Endothelial cell of umbilical vein (primary cell): Measurements from ENCODE around the gene ABCC4. TPM values are rescaled to one million over a fixed set of nuclear protein-coding genes. Genes with fewer than 3 reads are reported as not detected.

Source experiments
- BruUV-seq: library from RNA; stranded (reverse); fragments of 400-500 nt; replicated peaks from 2 replicates; lab custom pipeline; 2021; lab: Mats Ljungman, UMichigan
- CTCF ChIA-PET: fragments of 300-600, 350-600 bp; sonication (Branson Sonifier 250); formaldehyde crosslinking; loops from one replicate; lab custom pipeline; 2021; ENCODE audit warnings: antibody characterized with exemption, inconsistent platforms; lab: Charles Lee
- POLR2A ChIA-PET: fragments of 300-600, 350-600 bp; sonication (Branson Sonifier 250); formaldehyde crosslinking; loops from one replicate; lab custom pipeline; 2021; ENCODE audit warnings: antibody characterized with exemption, inconsistent platforms; lab: Charles Lee
- DNase-seq: peaks from one replicate; pipeline ENCODE4 v3.0.0-alpha.2; 2011; ENCODE audit warnings: low read depth, low spot score
- FAIRE-seq: peaks from 2 replicates; lab custom pipeline; 2011; peaks lifted over from hg19 to GRCh38; lab: Jason Lieb, UNC
- H2AFZ ChIP-seq: 2 replicates; pipeline ENCODE4 v1.6.0; 2012; ENCODE audit warnings: low read depth, low read length, control low read depth, inconsistent platforms
- H3K27ac ChIP-seq: 2 replicates; pipeline ENCODE4 v1.5.1; 2011; ENCODE audit warnings: low read depth, mild to moderate bottlenecking, control low read depth, low read length, moderate library complexity; ENCODE audit not compliant: insufficient read depth
- H3K27me3 ChIP-seq, 2 experiments: 2 replicates each; pipeline versions ENCODE4 v1.6.0 to v1.6.1; 2011; ENCODE audit warnings: low read length in 2 of 2, mixed read lengths in 1 of 2; ENCODE audit not compliant: control insufficient read depth in 2 of 2, insufficient read depth in 2 of 2
- H3K36me3 ChIP-seq, 2 experiments: 2 replicates in 1 of 2; 3 replicates in 1 of 2; pipeline ENCODE4 v1.5.1; 2011; ENCODE audit warnings: low read length in 2 of 2, mild to moderate bottlenecking in 1 of 2, moderate library complexity in 1 of 2; ENCODE audit not compliant: control insufficient read depth in 2 of 2, insufficient read depth in 2 of 2; ENCODE audit errors: extremely low read depth in 1 of 2
- H3K4me1 ChIP-seq: 3 replicates; pipeline ENCODE4 v1.5.1; 2011; ENCODE audit warnings: mild to moderate bottlenecking, low read length; ENCODE audit not compliant: control insufficient read depth, insufficient read depth; ENCODE audit errors: extremely low read depth
- H3K4me2 ChIP-seq: 2 replicates; pipeline ENCODE4 v1.6.1; 2011; ENCODE audit warnings: low read length, control low read depth, mixed read lengths; ENCODE audit not compliant: insufficient read depth
- H3K4me3 ChIP-seq, 3 experiments: fragments of 200-600 bp in 1 of 3; sonication (generic), shearing (Covaris generic) in 1 of 3; replicated peaks in 1 of 3; 2 replicates each; pipeline ENCODE4 v1.5.1; 2011 to 2016; ENCODE audit warnings: control low read depth in 3 of 3, low read length in 3 of 3, mild to moderate bottlenecking in 2 of 3, inconsistent platforms in 1 of 3, low read depth in 1 of 3, moderate library complexity in 1 of 3; ENCODE audit not compliant: insufficient read depth in 1 of 3
- H3K79me2 ChIP-seq: 2 replicates; pipeline ENCODE4 v1.6.0; 2012; ENCODE audit warnings: low read length, inconsistent platforms; ENCODE audit not compliant: control insufficient read depth, insufficient read depth
- H3K9ac ChIP-seq: replicated peaks from 2 replicates; pipeline ENCODE3; 2011; ENCODE audit warnings: low read length, control low read depth; ENCODE audit not compliant: insufficient read depth; ENCODE audit errors: extremely low read depth
- H3K9me1 ChIP-seq: replicated peaks from 3 replicates; pipeline ENCODE4 v1.6.0; 2011; ENCODE audit warnings: mild to moderate bottlenecking, low read length; ENCODE audit not compliant: control insufficient read depth, insufficient read depth; ENCODE audit errors: extremely low read depth
- H3K9me3 ChIP-seq: replicated peaks from 2 replicates; pipeline ENCODE4 v1.5.1; 2012; ENCODE audit warnings: low read length, inconsistent platforms; ENCODE audit not compliant: control insufficient read depth, insufficient read depth
- H4K20me1 ChIP-seq: replicated peaks from 2 replicates; pipeline ENCODE3; 2011; ENCODE audit warnings: mild to moderate bottlenecking, low read length; ENCODE audit not compliant: control insufficient read depth, insufficient read depth; ENCODE audit errors: extremely low read depth
- EZH2 ChIP-seq: IDR thresholded peaks from 2 replicates; pipeline ENCODE4 v1.6.1; 2012; ENCODE audit warnings: borderline replicate concordance, low read depth, mild to moderate bottlenecking, moderate library complexity, low read length, inconsistent platforms; ENCODE audit not compliant: severe bottlenecking
- FOS ChIP-seq: IDR thresholded peaks from 2 replicates; pipeline ENCODE4 v1.6.1; 2011; ENCODE audit warnings: mild to moderate bottlenecking, low read length, moderate library complexity, borderline replicate concordance; ENCODE audit not compliant: insufficient read depth
- GATA2 ChIP-seq: IDR thresholded peaks from 2 replicates; pipeline ENCODE4 v1.7.0; 2011; ENCODE audit warnings: low read depth, mild to moderate bottlenecking, moderate library complexity, mixed read lengths, low read length; ENCODE audit not compliant: insufficient read length, insufficient read depth
- JUN ChIP-seq: IDR thresholded peaks from 2 replicates; pipeline ENCODE4 v1.6.1; 2011; ENCODE audit warnings: borderline replicate concordance, low read depth; ENCODE audit not compliant: insufficient read length, insufficient read depth
- MAX ChIP-seq: IDR thresholded peaks from 2 replicates; pipeline ENCODE4 v1.6.1; 2011; ENCODE audit not compliant: insufficient read depth, insufficient read length
- MYC ChIP-seq: IDR thresholded peaks from one replicate; pipeline ENCODE4 v1.6.1; 2011; ENCODE audit warnings: mild to moderate bottlenecking, low read depth, low read length
- POLR2A ChIP-seq: IDR thresholded peaks from 2 replicates; pipeline ENCODE4 v1.6.1; 2012; ENCODE audit warnings: low read depth, mild to moderate bottlenecking, control low read depth, low read length
- POLR2AphosphoS5 ChIP-seq: IDR thresholded peaks from 2 replicates; pipeline ENCODE4 v1.6.1; 2012; ENCODE audit warnings: low read depth, mild to moderate bottlenecking, control low read depth, low read length, moderate library complexity; ENCODE audit not compliant: insufficient read depth
- dilution Hi-C: fragments of 300-500 bp; cut with MboI; formaldehyde crosslinking; loops from one replicate; pipeline ENCODE4 v1.15.0; 2019; ENCODE audit warnings: low sequenced_read_pairs; ENCODE audit not compliant: extremely low pct_ligation_motif_present
- intact Hi-C: fragments of 100-400 bp; cut with micrococcal nuclease; formaldehyde crosslinking; loops from one replicate; pipeline ENCODE4 v1.10.0; 2022
- polyA plus RNA-seq, 4 experiments: library from polyadenylated mRNA; depleted of rRNA in 3 of 4; stranded (reverse) in 3 of 4; unstranded in 1 of 4; fragments of >200 nt; gene quantifications; 2 replicates each; pipeline versions ENCODE4 v1.2.1 to v1.2.3, GENCODE V29; 2011 to 2012; ENCODE audit warnings: missing spikeins in 1 of 4
- total RNA-seq: library from RNA; stranded (reverse); gene quantifications from 2 replicates; pipeline ENCODE4 v1.2.3, GENCODE V29; 2021
- TF ChIP-seq, protein P1 (sequence below), 2 donors: IDR thresholded peaks; 1 replicate in 1 of 2; 2 replicates in 1 of 2; pipeline ENCODE4 v1.5.1; 2011; ENCODE audit warnings: low read length in 2 of 2, mild to moderate bottlenecking in 2 of 2, moderate library complexity in 2 of 2, control low read depth in 1 of 2, inconsistent platforms in 1 of 2, low read depth in 1 of 2; ENCODE audit not compliant: insufficient read depth in 1 of 2; ENCODE audit errors: extremely low read depth in 1 of 2

Gene ABCC4
- total and polyA plus RNA-seq, 2 donors (not counting 3 experiments of a cell fraction or from before 2014, with no cell fraction given): 9.2 to 15.9 TPM

GRCh38 chr13:95091755-95092154 is 209.5 kb downstream of the ABCC4 start:
- Histone ChIP-seq H3K79me2 (no peaks in the 10 kb centered on the region), H3K27me3 (no peaks in the 10 kb centered on the region), H3K4me3 (no peak overlapping the region), H2AFZ (no peak overlapping the region), H3K4me1 (peaks cover 16% of the 10 kb centered on the region), H3K9ac (no peak overlapping the region), H3K9me3 (no peaks in the 10 kb centered on the region), H3K36me3 (no peaks in the 10 kb centered on the region), H3K4me2 (no peak overlapping the region), H4K20me1 (no peaks in the 10 kb centered on the region), H3K9me1 (no peaks in the 10 kb centered on the region), H3K27ac (no peak overlapping the region)
- intact Hi-C loops (no loop called here), dilution Hi-C loops (no loop called here)
- ChIA-PET CTCF (interaction anchor here (1.0 to 1.3 kb wide), 4 partner anchors 11 to 64 kb away, joined by 3 to 4 read pairs (median 3); no protein-coding TSS in a partner anchor), POLR2A (no interaction called here)
- no TSS peak for BruUV-seq
- TF ChIP-seq JUN (no peak), MAX (no peak)
- DNase-seq (no peak), FAIRE-seq (no peak)

DNA sequence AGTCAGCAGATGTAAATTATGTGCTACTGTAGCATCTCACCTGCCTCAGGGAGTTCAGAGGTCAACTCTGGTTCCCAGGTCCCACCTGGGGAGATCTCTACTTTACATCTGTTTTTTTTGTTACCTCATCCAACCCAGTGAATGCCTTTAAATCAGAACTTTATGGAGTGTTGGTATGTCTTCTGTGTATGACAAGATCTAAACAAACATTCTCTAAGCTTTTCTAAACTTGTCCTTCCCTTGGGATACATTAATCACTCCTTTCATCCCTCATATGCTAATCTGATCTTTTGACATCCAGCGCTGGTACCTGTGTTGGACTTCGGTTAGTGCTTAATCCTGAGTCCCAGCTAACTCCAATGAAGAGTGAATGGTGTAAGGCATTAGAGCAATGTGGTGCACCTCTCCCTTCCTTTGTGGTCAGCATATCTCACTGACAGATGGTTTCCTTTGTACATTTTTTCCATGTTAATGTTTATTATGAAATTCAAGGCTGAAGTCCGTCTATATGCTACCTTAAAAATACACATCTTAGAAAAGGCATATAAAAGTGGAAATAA is 213.4 kb downstream of the ABCC4 start:
- Histone ChIP-seq H3K9me3 (no peaks in the 10 kb centered on the region), H3K4me2 (peak overlapping the region; percentile 72), H3K4me1 (peaks cover 31% of the 10 kb centered on the region), H3K27ac (peak overlapping the region; percentile 4), H3K79me2 (no peaks in the 10 kb centered on the region), H2AFZ (no peak overlapping the region), H3K4me3 (no peak overlapping the region), H4K20me1 (no peaks in the 10 kb centered on the region), H3K27me3 (no peaks in the 10 kb centered on the region), H3K9me1 (no peaks in the 10 kb centered on the region), H3K9ac (no peak overlapping the region), H3K36me3 (no peaks in the 10 kb centered on the region)
- no TSS peak for BruUV-seq
- ChIA-PET CTCF (interaction anchor here (0.8 to 2.8 kb wide), 3 partner anchors 9 to 67 kb away, joined by 3 to 12 read pairs (median 3); no protein-coding TSS in a partner anchor), POLR2A (no interaction called here)
- intact Hi-C loops (no loop called here), dilution Hi-C loops (no loop called here)
- peak; percentile 83 for DNase-seq
- FAIRE-seq: peak; percentile 95
- no peak for TF ChIP-seq MAX
- peak; percentile 58 for TF ChIP-seq POLR2AphosphoS5
- no peak for TF ChIP-seq MYC
- no peak for TF ChIP-seq FOS
- TF ChIP-seq EZH2: no peak
- TF ChIP-seq, protein P1, sequence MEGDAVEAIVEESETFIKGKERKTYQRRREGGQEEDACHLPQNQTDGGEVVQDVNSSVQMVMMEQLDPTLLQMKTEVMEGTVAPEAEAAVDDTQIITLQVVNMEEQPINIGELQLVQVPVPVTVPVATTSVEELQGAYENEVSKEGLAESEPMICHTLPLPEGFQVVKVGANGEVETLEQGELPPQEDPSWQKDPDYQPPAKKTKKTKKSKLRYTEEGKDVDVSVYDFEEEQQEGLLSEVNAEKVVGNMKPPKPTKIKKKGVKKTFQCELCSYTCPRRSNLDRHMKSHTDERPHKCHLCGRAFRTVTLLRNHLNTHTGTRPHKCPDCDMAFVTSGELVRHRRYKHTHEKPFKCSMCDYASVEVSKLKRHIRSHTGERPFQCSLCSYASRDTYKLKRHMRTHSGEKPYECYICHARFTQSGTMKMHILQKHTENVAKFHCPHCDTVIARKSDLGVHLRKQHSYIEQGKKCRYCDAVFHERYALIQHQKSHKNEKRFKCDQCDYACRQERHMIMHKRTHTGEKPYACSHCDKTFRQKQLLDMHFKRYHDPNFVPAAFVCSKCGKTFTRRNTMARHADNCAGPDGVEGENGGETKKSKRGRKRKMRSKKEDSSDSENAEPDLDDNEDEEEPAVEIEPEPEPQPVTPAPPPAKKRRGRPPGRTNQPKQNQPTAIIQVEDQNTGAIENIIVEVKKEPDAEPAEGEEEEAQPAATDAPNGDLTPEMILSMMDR (IDR thresholded peaks at IDR 0.05; ENCODE audit: extremely low read depth in 1 of 2, insufficient read depth in 1 of 2, low read depth in 1 of 2, low read length in 2 of 2): no peak
- TF ChIP-seq GATA2: peak; percentile 89
- TF ChIP-seq JUN: peak; percentile 18
- no peak for TF ChIP-seq POLR2A
